ENCODE measurements around the gene SIX5.

DNA sequence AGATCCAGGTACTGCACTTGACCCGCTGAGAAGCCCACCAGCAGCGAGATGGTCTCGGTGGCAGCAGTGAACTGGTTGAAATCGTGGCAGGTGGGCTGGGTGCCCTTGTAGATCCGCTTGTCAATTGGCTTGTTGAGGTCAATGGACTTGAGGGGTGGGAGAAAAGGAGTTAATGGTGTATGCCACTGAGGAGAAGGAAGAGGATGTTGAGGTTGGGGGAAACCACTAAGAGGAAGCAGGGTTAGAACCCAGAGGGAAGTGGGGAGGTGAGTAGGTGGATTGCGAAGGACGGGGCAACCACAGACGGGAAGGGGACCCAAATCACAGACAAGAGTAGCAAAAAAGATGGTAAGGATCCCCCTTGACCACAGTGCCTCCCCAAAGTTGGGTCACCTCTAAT lies 21.9 kb upstream of the SIX5 start:
- TF ChIP-seq CTCF (conservative IDR thresholded peaks at IDR 0.05) (no peak), EZH2 (IDR thresholded peaks at IDR 0.05; ENCODE audit: low read depth) (no peak)

All from PC-9 (cell line).